HepG2 (cell line): ENCODE measurements around the gene AGAP4.
"Not testable (repeated sequence)": the region's sequence is repeated elsewhere in the genome, so short reads cannot be mapped to it uniquely, and the experiment has no call there.

Source experiments
- GLI4 ChIP-seq: sonication (generic); formaldehyde crosslinking; IDR thresholded peaks from 2 replicates; pipeline ENCODE4 v1.5.1; 2020; ENCODE audit warnings: missing genetic modification reagents, mild to moderate bottlenecking, moderate library complexity, borderline replicate concordance
- HCFC1 ChIP-seq: fragments of 150-350 bp; IDR thresholded peaks from 2 replicates; pipeline ENCODE4 v1.6.1; 2014; ENCODE audit warnings: low read depth, low read length
- IRF2 ChIP-seq: IDR thresholded peaks from 2 replicates; pipeline ENCODE4 v1.6.1; 2018; ENCODE audit warnings: missing genetic modification reagents, missing compliant biosample characterization
- PHF8 ChIP-seq: sonication (generic); formaldehyde crosslinking; IDR thresholded peaks from 2 replicates; pipeline ENCODE4 v1.5.0; 2020; ENCODE audit warnings: missing genetic modification reagents
- POLR2A ChIP-seq, 2 experiments: IDR thresholded peaks; 2 replicates each; pipeline ENCODE4 v1.6.1; 2011; ENCODE audit warnings: low read depth in 2 of 2, low read length in 2 of 2, mild to moderate bottlenecking in 1 of 2, moderate library complexity in 1 of 2; ENCODE audit not compliant: insufficient read depth in 1 of 2
- POLR2AphosphoS5 ChIP-seq: IDR thresholded peaks from 2 replicates; pipeline ENCODE4 v1.6.1; 2012; ENCODE audit warnings: low read depth, low read length
- SMAD1 ChIP-seq: sonication (generic); formaldehyde crosslinking; IDR thresholded peaks from 2 replicates; pipeline ENCODE4 v1.4.0; 2020; ENCODE audit warnings: missing genetic modification reagents, low read depth, mild to moderate bottlenecking, borderline replicate concordance
- ZNF17 ChIP-seq: sonication (generic); formaldehyde crosslinking; IDR thresholded peaks from 2 replicates; pipeline ENCODE4 v1.5.0; 2020; ENCODE audit warnings: mild to moderate bottlenecking, missing genetic modification reagents

- TF ChIP-seq GLI4 (CRISPR knock-in tag); POLR2A (IDR thresholded peaks at IDR 0.05; ENCODE audit: insufficient read depth in 1 of 2, low read depth in 2 of 2, low read length in 2 of 2); POLR2AphosphoS5; SMAD1 (CRISPR knock-in tag); ZNF17; PHF8 (CRISPR knock-in tag); IRF2 (CRISPR knock-in tag); HCFC1: not testable (repeated sequence)
These were observed at the start of gene AGAP4 for GRCh38 chr10:45847400-45847799.
